Nephron progenitor cell (in vitro differentiated cells): ENCODE measurements around the gene DHRS12.
A peak's percentile ranks its signal among the peaks of the same experiment; 100 is the strongest.

ENCODE experiments used
- DNase-seq: peaks from one replicate; pipeline ENCODE4 v3.0.0; 2021
- H3K27ac Mint-ChIP-seq: 2 replicates; pipeline ENCODE4 v1.8.0; 2021; ENCODE audit warnings: mild to moderate bottlenecking, moderate library complexity, mixed read lengths
- H3K27me3 Mint-ChIP-seq: 2 replicates; pipeline ENCODE4 v1.8.0; 2021; ENCODE audit warnings: mild to moderate bottlenecking, low read depth, mixed read lengths; ENCODE audit not compliant: poor library complexity
- H3K36me3 Mint-ChIP-seq: 2 replicates; pipeline ENCODE4 v1.8.0; 2021; ENCODE audit warnings: low read depth, mixed read lengths
- H3K4me1 Mint-ChIP-seq: 2 replicates; pipeline ENCODE4 v1.8.0; 2021; ENCODE audit warnings: mixed read lengths
- H3K4me3 Mint-ChIP-seq: 2 replicates; pipeline ENCODE4 v1.8.0; 2021; ENCODE audit warnings: mild to moderate bottlenecking, moderate library complexity, mixed read lengths
- H3K9me3 Mint-ChIP-seq: 2 replicates; pipeline ENCODE4 v1.8.0; 2021; ENCODE audit warnings: mild to moderate bottlenecking, moderate library complexity, mixed read lengths
- TF ChIP-seq, protein P1 (sequence below): fragments of 200-600 bp; sonication (generic); IDR thresholded peaks from 2 replicates; pipeline ENCODE4 v1.5.0; 2021; ENCODE audit warnings: antibody characterized with exemption

DHRS12 gene

DNA sequence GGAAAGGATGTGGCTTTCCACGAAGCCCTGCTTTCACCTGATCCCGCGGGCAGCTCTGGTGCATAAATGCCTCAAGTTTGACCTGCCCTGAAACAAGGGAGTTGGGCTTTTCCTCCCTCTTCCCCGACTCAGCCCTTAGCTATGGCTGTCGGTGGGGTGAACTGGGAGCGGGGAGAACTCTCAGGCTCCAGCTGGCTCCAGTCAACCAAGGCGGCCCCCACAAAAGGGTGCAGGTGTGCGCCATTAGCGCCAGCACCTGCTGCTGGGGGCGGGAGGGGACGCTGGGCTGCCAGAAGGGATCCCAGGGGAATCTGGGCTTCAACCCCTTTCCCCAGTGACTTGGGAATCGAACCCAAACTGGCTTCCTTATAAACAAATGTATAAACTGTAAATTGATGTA, 7.1 kb upstream of the DHRS12 start:
- no peak for DNase-seq
- Mint-ChIP-seq H3K36me3 (no peaks in the 10 kb centered on the region), H3K9me3 (no peaks in the 10 kb centered on the region), H3K27ac (no peak overlapping the region), H3K27me3 (peaks cover 6% of the 10 kb centered on the region), H3K4me3 (no peak overlapping the region), H3K4me1 (peaks cover 28% of the 10 kb centered on the region)
- TF ChIP-seq, protein P1, sequence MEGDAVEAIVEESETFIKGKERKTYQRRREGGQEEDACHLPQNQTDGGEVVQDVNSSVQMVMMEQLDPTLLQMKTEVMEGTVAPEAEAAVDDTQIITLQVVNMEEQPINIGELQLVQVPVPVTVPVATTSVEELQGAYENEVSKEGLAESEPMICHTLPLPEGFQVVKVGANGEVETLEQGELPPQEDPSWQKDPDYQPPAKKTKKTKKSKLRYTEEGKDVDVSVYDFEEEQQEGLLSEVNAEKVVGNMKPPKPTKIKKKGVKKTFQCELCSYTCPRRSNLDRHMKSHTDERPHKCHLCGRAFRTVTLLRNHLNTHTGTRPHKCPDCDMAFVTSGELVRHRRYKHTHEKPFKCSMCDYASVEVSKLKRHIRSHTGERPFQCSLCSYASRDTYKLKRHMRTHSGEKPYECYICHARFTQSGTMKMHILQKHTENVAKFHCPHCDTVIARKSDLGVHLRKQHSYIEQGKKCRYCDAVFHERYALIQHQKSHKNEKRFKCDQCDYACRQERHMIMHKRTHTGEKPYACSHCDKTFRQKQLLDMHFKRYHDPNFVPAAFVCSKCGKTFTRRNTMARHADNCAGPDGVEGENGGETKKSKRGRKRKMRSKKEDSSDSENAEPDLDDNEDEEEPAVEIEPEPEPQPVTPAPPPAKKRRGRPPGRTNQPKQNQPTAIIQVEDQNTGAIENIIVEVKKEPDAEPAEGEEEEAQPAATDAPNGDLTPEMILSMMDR = no peak

DNA sequence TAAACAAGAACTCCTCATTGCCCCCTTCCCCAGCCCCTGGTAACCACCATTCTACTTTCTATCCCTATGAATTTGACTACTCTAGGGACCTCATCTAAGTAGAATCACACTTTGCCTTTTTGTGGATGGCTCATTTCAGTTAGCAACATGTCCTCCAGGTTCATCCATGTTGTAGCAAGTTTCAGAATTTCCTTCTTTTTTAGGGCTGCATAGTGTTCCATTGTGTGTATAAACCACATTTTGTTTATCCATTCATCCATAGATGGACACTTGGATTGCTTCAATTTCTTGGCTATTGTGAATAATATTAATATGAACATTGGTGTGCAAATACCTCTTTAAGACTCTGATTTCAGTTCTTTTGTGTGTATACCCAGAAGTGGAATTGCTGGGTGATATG, 4.8 kb upstream of the DHRS12 start:
- Mint-ChIP-seq H3K4me1 (peaks cover 29% of the 10 kb centered on the region), H3K27ac (no peak overlapping the region), H3K36me3 (no peaks in the 10 kb centered on the region), H3K27me3 (peaks cover 5% of the 10 kb centered on the region), H3K9me3 (no peaks in the 10 kb centered on the region), H3K4me3 (no peak overlapping the region)
- TF ChIP-seq, protein P1 = no peak
- DNase-seq = no peak

DNA sequence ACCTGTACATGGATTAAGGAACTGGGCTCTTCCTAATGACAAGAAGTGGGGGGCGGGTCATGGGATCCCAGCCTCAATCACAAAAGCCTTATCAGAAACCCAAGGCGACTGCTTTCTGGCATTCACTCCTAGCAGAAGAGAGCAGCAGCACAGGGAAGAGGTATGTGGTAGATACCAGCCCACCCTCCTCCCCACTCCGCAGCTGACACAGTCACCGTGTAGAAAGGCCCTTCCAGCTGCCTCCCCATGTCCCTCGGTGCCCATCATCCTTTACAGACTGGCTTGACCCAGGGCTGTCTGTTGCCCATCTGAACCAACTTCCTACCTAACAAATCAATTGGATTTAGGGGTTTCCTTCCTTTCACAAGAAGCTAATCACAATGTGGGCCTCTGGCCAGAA, 3.1 kb upstream of the DHRS12 start:
- peaks cover 5% of the 10 kb centered on the region for H3K27me3 Mint-ChIP-seq
- H3K4me3 Mint-ChIP-seq = no peak overlapping the region
- H3K27ac Mint-ChIP-seq = peak overlapping the region; percentile 6
- no peaks in the 10 kb centered on the region for H3K36me3 Mint-ChIP-seq
- peaks cover 41% of the 10 kb centered on the region for H3K4me1 Mint-ChIP-seq
- no peaks in the 10 kb centered on the region for H3K9me3 Mint-ChIP-seq
- DNase-seq = no peak
- TF ChIP-seq, protein P1 = no peak

DNA sequence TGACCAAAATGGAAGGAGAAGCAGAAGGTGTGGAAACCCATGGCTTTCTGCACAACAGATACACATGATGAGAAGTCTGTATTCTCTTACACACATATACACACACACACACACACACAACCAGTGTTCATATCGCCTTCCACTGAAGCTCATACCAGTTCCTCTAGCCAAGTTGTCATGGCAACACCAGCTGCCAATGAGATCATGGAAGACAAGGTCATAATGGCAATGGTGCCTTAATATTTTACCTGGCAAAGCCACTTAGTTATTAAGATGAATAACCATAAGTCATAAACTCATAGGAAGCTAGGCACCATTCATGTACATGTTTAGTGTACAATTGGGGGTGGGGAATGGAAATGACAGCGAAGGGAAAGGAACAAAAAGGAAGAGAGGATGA, 2.6 kb upstream of the DHRS12 start:
- no peak for DNase-seq
- no peak overlapping the region for H3K4me3 Mint-ChIP-seq
- H3K27me3 Mint-ChIP-seq = peaks cover 5% of the 10 kb centered on the region
- no peaks in the 10 kb centered on the region for H3K36me3 Mint-ChIP-seq
- H3K4me1 Mint-ChIP-seq = peaks cover 41% of the 10 kb centered on the region
- no peaks in the 10 kb centered on the region for H3K9me3 Mint-ChIP-seq
- H3K27ac Mint-ChIP-seq = peak overlapping the region; percentile 6
- TF ChIP-seq, protein P1 = no peak

DNA sequence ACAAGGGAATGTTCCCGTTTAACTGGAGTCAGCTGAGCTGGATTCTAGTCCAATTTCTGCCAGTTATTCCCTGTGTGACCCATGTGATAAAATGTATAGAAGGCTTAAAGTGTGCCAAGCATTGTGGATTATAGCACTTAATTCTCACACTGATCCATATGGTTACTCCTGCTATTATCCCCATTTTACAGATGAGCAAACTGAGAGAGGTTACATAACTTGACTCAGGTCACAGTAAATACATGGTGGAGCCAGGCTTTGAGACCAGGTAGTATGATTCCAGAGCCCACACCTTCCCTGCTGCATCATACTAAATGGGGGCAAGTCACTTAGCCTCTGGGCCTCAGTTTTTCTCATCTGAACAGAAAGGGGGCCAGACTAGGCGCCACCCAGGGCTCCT, 2.0 kb upstream of the DHRS12 start:
- H3K4me1 Mint-ChIP-seq = peaks cover 40% of the 10 kb centered on the region
- H3K27me3 Mint-ChIP-seq = peaks cover 5% of the 10 kb centered on the region
- DNase-seq = no peak
- H3K27ac Mint-ChIP-seq = no peak overlapping the region
- H3K9me3 Mint-ChIP-seq = no peaks in the 10 kb centered on the region
- H3K4me3 Mint-ChIP-seq = no peak overlapping the region
- TF ChIP-seq, protein P1 = no peak
- H3K36me3 Mint-ChIP-seq = no peaks in the 10 kb centered on the region

DNA sequence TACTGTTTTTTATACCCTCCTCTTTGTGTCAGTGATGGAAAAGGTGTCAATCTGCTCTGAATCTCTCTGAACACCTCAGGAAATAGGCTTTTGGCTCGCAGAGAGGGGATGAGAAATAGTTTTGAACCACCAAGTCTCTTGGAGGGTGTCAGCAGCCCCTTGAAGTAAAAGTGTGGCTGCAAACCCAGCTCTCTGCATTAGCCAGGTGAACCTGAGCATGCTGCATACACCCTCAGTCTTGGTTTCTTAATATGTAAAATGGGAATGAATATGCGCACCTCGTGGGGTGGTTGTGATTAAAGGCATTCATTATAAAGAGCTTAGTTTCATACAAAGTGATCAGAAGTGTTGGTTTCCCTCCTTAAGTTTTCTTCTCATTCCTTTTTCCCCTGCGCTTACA, 1.4 kb upstream of the DHRS12 start:
- peaks cover 40% of the 10 kb centered on the region for H3K4me1 Mint-ChIP-seq
- DNase-seq = no peak
- H3K9me3 Mint-ChIP-seq = no peaks in the 10 kb centered on the region
- no peaks in the 10 kb centered on the region for H3K36me3 Mint-ChIP-seq
- H3K27ac Mint-ChIP-seq = no peak overlapping the region
- peak overlapping the region; percentile 85 for H3K4me3 Mint-ChIP-seq
- peaks cover 5% of the 10 kb centered on the region for H3K27me3 Mint-ChIP-seq
- TF ChIP-seq, protein P1 = no peak
